GM12892 (cell line): ENCODE results near the gene ODAD3.
"Not testable (repeated sequence)": the region's sequence is repeated elsewhere in the genome, so short reads cannot be mapped to it uniquely, and the experiment has no call there.

Experiments used
- DNase-seq: peaks from one replicate; pipeline ENCODE4 v3.0.0; 2011; ENCODE audit not compliant: insufficient read length
- FAIRE-seq: peaks from 2 replicates; lab custom pipeline; 2011; peaks lifted over from hg19 to GRCh38; lab: Jason Lieb, UNC
- POLR2A ChIP-seq: IDR thresholded peaks from 2 replicates; pipeline ENCODE4 v1.6.1; 2011; ENCODE audit warnings: low read depth, low read length, control low read depth
- POLR2AphosphoS5 ChIP-seq: IDR thresholded peaks from 2 replicates; pipeline ENCODE4 v1.6.1; 2011; ENCODE audit warnings: low read depth, low read length, control low read depth
- TAF1 ChIP-seq: IDR thresholded peaks from 2 replicates; pipeline ENCODE4 v1.6.1; 2011; ENCODE audit warnings: low read depth, mild to moderate bottlenecking, control low read depth, low read length, borderline replicate concordance

Gene ODAD3

DNA sequence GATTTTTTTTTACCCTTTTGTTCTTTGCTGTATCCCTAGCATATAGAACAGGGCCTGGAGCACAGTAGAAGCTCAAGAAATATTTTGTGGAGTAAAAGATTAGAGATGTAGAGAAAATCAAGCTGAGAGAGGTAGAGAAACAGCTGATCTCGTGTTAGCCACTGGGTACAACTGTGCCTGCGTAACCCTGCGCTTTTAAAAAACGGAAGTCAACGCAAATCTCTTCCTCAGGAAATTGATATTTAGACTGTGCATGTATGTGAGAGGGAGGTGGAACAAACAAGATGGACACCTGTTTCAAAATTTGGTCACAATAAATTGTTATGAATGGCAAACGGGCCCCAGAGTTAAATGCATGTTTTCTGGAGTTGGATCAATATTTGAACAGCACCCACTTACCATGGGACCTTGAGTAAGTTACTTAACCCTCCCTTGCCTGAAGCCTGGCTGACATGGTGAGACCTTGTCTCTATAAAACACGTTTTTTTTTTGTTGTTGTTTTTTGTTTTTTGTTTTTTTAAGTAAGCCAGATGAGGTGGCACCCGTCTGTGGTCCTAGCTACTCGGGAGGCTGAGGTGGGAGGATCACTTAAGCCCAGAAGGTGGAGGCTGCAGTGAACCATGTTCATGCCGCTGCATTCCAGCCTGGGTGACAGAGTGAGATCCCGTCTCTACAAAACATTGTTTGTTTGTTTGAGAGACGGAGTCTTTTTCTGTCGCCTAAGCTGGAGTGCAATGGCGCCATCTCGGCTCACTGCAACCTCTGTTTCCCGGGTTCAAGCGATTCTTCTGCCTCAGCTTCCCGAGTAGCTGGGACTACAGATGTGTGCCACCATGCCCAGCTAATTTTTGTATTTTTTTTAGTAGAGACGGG, 47.5 kb downstream of the ODAD3 start:
- FAIRE-seq (no peak), DNase-seq (no peak)
- TF ChIP-seq POLR2A (no peak), POLR2AphosphoS5 (no peak), TAF1 (no peak)

DNA sequence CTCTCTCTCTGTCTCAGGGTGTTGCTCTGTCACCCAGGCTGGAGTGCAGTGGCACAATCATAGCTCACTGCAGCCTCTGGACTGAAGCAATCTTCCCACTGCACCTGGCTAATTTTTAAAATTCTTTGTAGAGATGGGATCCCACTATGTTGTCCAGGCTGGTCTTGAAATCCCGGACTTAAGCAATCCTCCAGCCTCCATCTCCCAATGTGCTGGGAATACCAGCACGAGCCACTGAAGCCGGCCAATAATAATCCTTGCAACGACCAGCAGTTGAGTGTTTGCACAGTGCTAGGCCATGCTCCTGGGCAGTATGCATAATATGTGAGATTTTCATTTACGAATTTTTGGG, 50.2 kb downstream of the ODAD3 start:
- no peak for FAIRE-seq

DNA sequence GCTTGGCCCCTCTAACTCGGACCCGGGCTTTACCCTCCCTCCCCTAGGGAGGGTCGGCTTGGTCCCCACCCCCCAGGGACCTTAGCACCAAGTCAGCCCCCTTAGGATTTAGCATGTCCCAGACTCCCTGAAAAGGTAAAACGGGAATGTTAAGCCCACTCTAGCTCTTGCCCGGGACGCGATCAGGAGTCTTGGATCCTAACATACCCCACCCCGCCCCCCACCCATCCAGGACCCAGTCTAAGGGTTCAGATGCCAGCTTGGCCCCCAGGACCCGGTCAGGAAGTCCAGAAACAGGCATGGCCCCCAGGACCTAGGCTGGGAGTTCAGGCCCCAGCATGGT, 51.2 kb downstream of the ODAD3 start:
- FAIRE-seq (no peak), DNase-seq (no peak)
- TF ChIP-seq TAF1: no peak
- no peak for TF ChIP-seq POLR2A
- TF ChIP-seq POLR2AphosphoS5: no peak

More for the DNA sequence above, 50.2 kb downstream of the ODAD3 start:
- TF ChIP-seq POLR2A: no peak
- no peak for TF ChIP-seq POLR2AphosphoS5
- TF ChIP-seq TAF1: no peak
- DNase-seq: no peak

DNA sequence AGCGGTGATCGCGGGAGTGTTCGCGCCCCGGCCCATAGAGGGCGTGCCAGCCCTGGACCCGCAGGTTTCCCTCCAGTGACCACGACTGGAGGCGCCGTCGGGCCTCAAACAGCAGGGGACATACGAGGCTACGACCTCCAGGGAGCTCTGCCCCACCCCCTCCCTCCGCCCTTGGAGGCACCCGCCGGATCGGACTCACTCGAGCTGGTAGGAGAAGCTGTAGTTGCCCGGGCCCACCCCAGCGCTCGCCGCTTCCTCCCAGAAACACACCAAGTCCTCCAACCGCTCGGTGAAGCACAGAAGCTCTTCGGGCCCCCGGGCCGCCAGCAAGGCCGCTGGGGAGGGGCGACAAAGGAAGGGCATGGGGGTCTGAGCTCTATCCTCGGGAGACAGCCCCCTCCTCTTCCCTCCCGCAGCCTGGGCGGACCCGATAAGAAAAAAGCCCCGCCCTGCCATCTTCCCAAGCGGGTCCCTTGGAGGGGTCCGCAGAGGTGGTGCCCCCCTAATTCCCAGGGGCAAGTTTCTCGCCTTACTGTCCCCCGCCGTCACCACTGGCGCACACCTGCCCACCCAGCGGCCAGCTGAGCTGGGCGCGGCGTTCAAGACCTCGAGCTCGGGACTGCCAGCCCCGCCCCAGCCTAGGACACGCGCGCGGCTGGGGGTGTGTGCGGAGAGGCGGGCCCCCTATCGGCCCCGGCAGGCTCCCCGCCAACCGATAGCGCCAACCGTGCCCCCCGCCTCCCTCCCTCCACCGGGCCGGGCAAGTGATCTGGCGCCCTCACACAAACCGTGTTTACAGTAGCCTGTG, 51.8 kb downstream of the ODAD3 start:
- DNase-seq (peak; percentile 39), FAIRE-seq (no peak)
- no peak for TF ChIP-seq POLR2AphosphoS5
- no peak for TF ChIP-seq TAF1
- no peak for TF ChIP-seq POLR2A

DNA sequence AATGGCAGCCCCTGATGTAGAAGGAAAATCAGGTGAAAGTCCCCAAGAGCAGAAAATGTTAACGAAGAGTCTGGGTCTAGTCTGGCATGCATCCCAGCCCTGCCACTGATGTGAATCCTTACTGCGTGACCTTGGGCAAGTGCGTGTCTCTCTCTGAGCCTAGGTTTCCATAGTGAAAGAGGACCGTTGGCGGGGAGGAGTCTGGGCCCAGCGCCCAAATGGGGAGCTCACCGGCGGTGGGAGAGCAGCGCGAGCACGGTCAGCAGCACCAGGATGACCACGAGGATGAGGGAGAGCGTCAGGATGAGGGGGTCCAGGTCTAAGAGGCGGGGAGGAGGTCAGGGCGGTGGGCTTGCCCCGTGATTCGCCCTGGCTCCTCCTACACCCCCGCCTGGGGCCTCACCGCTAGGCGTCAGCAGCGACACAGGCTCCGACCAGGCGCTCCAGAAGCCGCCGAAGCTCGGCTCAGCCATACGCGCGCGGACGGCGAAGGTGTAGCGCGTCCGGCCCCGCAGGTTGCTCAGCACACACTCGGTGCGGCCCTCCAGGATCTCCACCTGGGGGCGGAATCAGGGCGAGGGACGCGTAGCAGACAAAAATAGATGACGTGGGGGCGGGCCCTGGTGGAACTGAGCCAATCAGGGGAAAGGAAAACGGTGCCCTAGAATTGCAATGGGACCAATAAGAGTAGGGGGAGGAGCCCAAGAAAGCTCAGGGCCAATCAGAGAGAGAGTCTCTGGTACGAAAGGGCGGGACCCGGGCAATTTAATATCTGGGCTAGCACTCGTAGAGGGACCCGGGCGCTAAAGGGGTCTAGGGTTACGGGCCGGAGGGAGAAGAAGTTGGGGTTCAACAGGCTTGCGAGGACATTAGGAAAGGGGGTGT, 54.0 kb downstream of the ODAD3 start:
- DNase-seq (peak; percentile 98), FAIRE-seq (no peak)
- TF ChIP-seq POLR2A: peak; percentile 77; the same call in 1 of the 2 replicates
- no peak for TF ChIP-seq TAF1
- peak; percentile 76 for TF ChIP-seq POLR2AphosphoS5

DNA sequence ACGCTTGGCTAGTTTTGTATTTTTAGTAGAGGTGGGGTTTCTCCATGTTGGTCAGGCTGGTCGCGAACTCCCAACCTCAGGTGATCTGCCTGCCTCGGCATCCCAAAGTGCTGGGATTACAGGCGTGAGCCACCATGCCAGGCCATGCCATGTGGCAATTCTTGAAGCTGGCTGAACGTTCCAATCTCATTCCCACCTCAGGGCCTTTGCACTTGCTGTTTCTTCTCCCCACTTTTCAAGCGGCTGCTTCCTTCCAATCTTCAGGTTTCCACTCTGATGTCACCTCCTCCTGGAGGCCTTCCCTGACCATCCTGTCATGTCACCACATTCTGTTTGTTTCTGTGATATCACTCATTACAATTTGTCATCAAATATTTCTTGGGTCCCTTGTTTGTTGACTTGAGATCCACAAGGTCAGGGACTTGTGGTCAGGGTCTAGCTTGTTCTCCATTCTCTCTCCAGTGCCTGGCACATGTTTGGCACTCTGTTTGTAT, 55.0 kb downstream of the ODAD3 start:
- TF ChIP-seq TAF1 (no peak), POLR2A (no peak), POLR2AphosphoS5 (no peak)
- DNase-seq (no peak), FAIRE-seq (no peak)

DNA sequence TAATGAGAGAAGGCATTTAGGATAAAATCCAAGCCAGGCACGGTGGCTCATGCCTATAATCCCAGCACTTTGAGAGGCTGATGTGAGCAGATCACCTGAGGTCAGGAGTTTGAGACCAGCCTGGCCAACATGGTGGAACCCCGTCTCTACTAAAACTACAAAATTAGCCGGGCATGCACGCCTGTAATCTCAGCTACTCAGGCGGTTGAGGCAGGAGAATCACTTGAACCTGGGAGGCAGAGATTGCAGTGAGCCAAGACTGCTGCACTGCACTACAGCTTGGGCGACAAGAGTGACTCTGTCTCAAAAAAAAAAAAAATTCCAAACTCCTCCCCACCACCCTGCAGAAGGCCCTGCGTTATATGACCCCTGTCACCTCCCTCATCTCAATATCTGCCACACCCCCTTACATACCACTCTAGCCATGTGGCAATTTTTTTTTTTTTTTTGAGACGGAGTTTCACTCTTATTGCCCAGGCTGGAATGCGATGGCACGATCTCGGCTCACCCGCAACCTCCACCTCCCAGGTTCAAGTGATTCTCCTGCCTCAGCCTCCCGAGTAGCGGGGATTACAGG, 55.6 kb downstream of the ODAD3 start:
- not testable (repeated sequence) for FAIRE-seq, DNase-seq

DNA sequence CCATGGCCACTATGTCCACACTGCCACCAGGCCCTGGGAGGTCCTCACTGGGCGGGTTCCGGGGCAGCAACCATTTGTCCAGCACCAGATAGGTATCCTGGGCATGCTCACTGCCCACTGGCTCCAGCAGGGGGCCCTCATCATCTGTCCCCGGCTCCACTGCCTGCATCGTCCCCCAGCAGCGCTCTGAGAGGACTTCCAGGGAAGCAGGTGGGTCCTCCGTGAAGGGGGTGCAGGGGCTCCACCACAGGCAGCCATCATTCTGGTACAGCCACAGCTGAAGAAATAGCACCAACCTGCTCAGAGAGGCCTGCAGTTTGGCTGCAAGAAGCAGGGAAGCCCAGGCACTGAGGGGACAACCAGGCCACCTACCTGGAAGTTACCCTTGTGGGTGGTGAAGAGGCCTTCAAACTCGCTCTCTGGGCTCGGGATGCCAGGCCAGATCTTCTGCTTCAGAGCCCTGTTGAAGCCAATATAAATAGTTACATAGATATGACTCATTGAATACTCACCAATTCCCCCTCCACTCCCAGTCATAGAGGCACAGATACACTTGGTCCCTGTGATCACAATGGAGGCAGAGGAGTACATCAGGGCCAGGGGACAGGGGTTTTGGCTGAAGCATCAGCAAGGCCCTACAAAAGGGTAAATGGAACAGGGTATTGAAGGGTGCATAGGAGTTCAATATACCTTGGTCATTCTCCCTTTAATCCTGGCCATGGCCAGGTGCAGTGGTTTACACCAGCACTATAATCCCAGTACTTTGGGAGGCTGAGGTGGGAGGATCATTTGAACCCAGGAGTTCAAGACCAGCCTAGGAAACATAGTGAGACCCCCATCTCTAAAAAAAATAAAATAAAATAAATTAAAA, 56.4 kb downstream of the ODAD3 start:
- FAIRE-seq: no peak

DNA sequence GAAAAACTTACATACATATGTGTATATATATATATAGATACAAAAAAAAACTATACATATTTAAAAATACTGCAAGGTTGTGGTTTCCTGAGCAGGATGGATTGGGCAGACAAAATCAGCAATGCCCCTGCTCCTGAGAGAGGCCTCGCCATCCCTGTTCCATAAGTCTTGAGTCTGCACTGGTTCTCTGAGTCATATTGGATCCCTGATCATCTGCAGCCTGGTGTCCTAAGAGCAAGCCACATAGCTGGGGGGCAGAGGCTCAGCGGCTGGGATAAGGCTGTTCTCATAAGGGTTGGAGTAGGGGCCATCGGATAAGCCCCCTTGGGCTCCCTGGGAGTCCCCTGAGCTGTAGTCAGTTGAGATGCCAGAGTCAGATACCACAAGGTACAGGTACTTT, 57.2 kb downstream of the ODAD3 start:
- DNase-seq (no peak), FAIRE-seq (no peak)
- TF ChIP-seq POLR2A: no peak
- no peak for TF ChIP-seq TAF1
- no peak for TF ChIP-seq POLR2AphosphoS5

More for the DNA sequence above, 56.4 kb downstream of the ODAD3 start:
- TF ChIP-seq POLR2A (no peak), TAF1 (no peak), POLR2AphosphoS5 (no peak)
- no peak for DNase-seq

DNA sequence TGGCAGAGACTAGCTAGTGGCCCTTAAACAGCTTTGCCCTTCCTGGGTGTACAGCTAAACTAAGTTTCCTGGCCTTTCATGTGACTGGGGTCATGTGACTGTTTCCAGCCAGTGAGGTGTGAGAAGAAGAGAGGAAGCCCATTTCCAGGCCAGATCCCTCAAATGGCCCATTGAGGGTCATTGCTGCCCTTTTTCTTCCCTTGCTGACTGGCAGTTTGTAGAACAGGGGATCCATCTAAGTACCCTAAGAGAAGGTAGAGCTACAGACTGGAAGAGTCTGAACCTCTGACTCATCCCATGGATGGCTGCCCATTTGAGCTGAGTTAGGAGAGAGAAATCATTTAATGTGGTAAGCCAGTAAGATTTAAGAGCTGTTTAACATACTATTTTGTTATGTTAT, 57.7 kb downstream of the ODAD3 start:
- DNase-seq (no peak), FAIRE-seq (no peak)
- no peak for TF ChIP-seq POLR2AphosphoS5
- no peak for TF ChIP-seq POLR2A
- TF ChIP-seq TAF1: no peak
